WTC11 (cell line): ENCODE results near the gene KCNJ1. TPM values are rescaled to one million over a fixed set of nuclear protein-coding genes. Genes with fewer than 3 reads are reported as not detected.

Experiments used
- ATAC-seq: fragments of 200-7000 bp; cut with Tn5 transposase; 2 replicates; pipeline ENCODE4 v1.10.0; 2021; ENCODE audit warnings: mild to moderate bottlenecking, moderate library complexity
- CTCF ChIA-PET: fragments of 300-600 bp; sonication (Branson Sonifier 250); formaldehyde crosslinking; loops from one replicate; lab custom pipeline; 2021; ENCODE audit warnings: antibody characterized with exemption; lab: Charles Lee
- POLR2A ChIA-PET: fragments of 350-600 bp; sonication (Branson Sonifier 250); formaldehyde crosslinking; loops from one replicate; lab custom pipeline; 2021; ENCODE audit warnings: antibody characterized with exemption; lab: Charles Lee
- DNase-seq: peaks from one replicate; pipeline ENCODE4 v3.0.0; 2021; ENCODE audit warnings: low spot score
- H3K27ac Mint-ChIP-seq: 2 replicates; pipeline ENCODE4 v1.8.0; 2021; ENCODE audit warnings: mixed read lengths
- H3K27me3 Mint-ChIP-seq: 2 replicates; pipeline ENCODE4 v1.8.0; 2021; ENCODE audit warnings: low read depth, mild to moderate bottlenecking, moderate library complexity, mixed read lengths
- H3K36me3 Mint-ChIP-seq: 2 replicates; pipeline ENCODE4 v1.8.0; 2021; ENCODE audit warnings: mixed read lengths
- H3K4me1 Mint-ChIP-seq: 2 replicates; pipeline ENCODE4 v1.8.0; 2022; ENCODE audit warnings: mixed read lengths
- H3K4me3 Mint-ChIP-seq: 2 replicates; pipeline ENCODE4 v1.8.0; 2021; ENCODE audit warnings: mild to moderate bottlenecking, moderate library complexity, mixed read lengths
- H3K9me3 Mint-ChIP-seq: 2 replicates; pipeline ENCODE4 v1.8.0; 2021; ENCODE audit warnings: mixed read lengths
- AFF4 ChIP-seq: sonication (generic); formaldehyde crosslinking; IDR thresholded peaks from 2 replicates; pipeline ENCODE4 v1.8.1; 2023; ENCODE audit warnings: mild to moderate bottlenecking, missing genetic modification reagents, borderline replicate concordance
- AR ChIP-seq: fragments of 250-450 bp; sonication (Bioruptor Pico); IDR thresholded peaks from 2 replicates; pipeline ENCODE4 v1.9.0; 2021; ENCODE audit warnings: mild to moderate bottlenecking
- CBFB ChIP-seq: sonication (generic); formaldehyde crosslinking; IDR thresholded peaks from 2 replicates; pipeline ENCODE4 v1.8.1; 2022; ENCODE audit warnings: mild to moderate bottlenecking, low read depth, missing genetic modification reagents
- CREM ChIP-seq: sonication (generic); formaldehyde crosslinking; IDR thresholded peaks from 2 replicates; pipeline ENCODE4 v1.8.1; 2022; ENCODE audit warnings: mild to moderate bottlenecking, missing genetic modification reagents, moderate library complexity
- E2F1 ChIP-seq: sonication (generic); formaldehyde crosslinking; IDR thresholded peaks from 2 replicates; pipeline ENCODE4 v1.8.0; 2022; ENCODE audit warnings: mild to moderate bottlenecking, missing genetic modification reagents
- EMX1 ChIP-seq: fragments of 250-450 bp; sonication (Bioruptor Pico); IDR thresholded peaks from 2 replicates; pipeline ENCODE4 v1.8.0; 2021; ENCODE audit warnings: mild to moderate bottlenecking
- FOXK1 ChIP-seq: sonication (generic); formaldehyde crosslinking; IDR thresholded peaks from 2 replicates; pipeline ENCODE4 v1.8.0; 2022; ENCODE audit warnings: mild to moderate bottlenecking, moderate library complexity, missing genetic modification reagents
- GABPB1 ChIP-seq: sonication (generic); formaldehyde crosslinking; IDR thresholded peaks from 2 replicates; pipeline ENCODE4 v1.8.1; 2023; ENCODE audit warnings: mild to moderate bottlenecking, missing genetic modification reagents
- GRHL2 ChIP-seq: fragments of 250-450 bp; sonication (Bioruptor Pico); IDR thresholded peaks from 2 replicates; pipeline ENCODE4 v1.8.0; 2022; ENCODE audit warnings: mild to moderate bottlenecking, moderate library complexity; ENCODE audit not compliant: insufficient replicate concordance, severe bottlenecking
- NFE2L1 ChIP-seq: sonication (generic); formaldehyde crosslinking; IDR thresholded peaks from 2 replicates; pipeline ENCODE4 v1.8.1; 2023; ENCODE audit warnings: missing genetic modification reagents
- RORB ChIP-seq: fragments of 250-450 bp; sonication (Bioruptor Pico); IDR thresholded peaks from 2 replicates; pipeline ENCODE4 v1.9.0; 2021; ENCODE audit warnings: mild to moderate bottlenecking
- SMAD3 ChIP-seq: sonication (generic); formaldehyde crosslinking; IDR thresholded peaks from 2 replicates; pipeline ENCODE4 v1.8.0; 2022; ENCODE audit warnings: missing genetic modification reagents, mild to moderate bottlenecking, borderline replicate concordance
- ZNF138 ChIP-seq: sonication (generic); formaldehyde crosslinking; conservative IDR thresholded peaks from 2 replicates; pipeline ENCODE4 v1.8.1; 2022; ENCODE audit warnings: mild to moderate bottlenecking, moderate library complexity, missing genetic modification reagents
- ZNF396 ChIP-seq: fragments of 250-450 bp; sonication (Bioruptor Pico); IDR thresholded peaks from 2 replicates; pipeline ENCODE4 v1.8.0; 2021; ENCODE audit warnings: mild to moderate bottlenecking, moderate library complexity, borderline replicate concordance
- ZNF423 ChIP-seq: fragments of 250-450 bp; sonication (Bioruptor Pico); IDR thresholded peaks from 2 replicates; pipeline ENCODE4 v2.1.2; 2022; ENCODE audit warnings: mild to moderate bottlenecking, moderate library complexity
- ZNF512 ChIP-seq: sonication (generic); formaldehyde crosslinking; IDR thresholded peaks from 2 replicates; pipeline ENCODE4 v1.8.1; 2022; ENCODE audit warnings: missing genetic modification reagents, borderline replicate concordance
- total RNA-seq: library from RNA; stranded (reverse); gene quantifications from 3 replicates; pipeline ENCODE4 v1.2.3, GENCODE V29; 2021
- TF ChIP-seq, protein P1 (sequence below): sonication (generic); formaldehyde crosslinking; IDR thresholded peaks from 2 replicates; pipeline ENCODE4 v1.8.1; 2023; ENCODE audit warnings: mild to moderate bottlenecking, missing genetic modification reagents, moderate library complexity
- TF ChIP-seq, protein P2 (sequence below): sonication (generic); formaldehyde crosslinking; IDR thresholded peaks from 2 replicates; pipeline ENCODE4 v1.8.1; 2022; ENCODE audit warnings: mild to moderate bottlenecking, moderate library complexity, missing genetic modification reagents
- TF ChIP-seq, protein P3 (sequence below): sonication (generic); formaldehyde crosslinking; IDR thresholded peaks from 2 replicates; pipeline ENCODE4 v1.8.0; 2022; ENCODE audit warnings: mild to moderate bottlenecking, missing genetic modification reagents
- TF ChIP-seq, protein P4 (sequence below): sonication (generic); formaldehyde crosslinking; IDR thresholded peaks from 2 replicates; pipeline ENCODE4 v1.8.1; 2022; ENCODE audit warnings: low read depth, missing genetic modification reagents, borderline replicate concordance

The KCNJ1 gene
- total RNA-seq, 1 experiment from 2014 or later = 0.24 TPM

GRCh38 chr11:128878455-128878854 is 11.4 kb upstream of the KCNJ1 start (continued):
- TF ChIP-seq, protein P1, sequence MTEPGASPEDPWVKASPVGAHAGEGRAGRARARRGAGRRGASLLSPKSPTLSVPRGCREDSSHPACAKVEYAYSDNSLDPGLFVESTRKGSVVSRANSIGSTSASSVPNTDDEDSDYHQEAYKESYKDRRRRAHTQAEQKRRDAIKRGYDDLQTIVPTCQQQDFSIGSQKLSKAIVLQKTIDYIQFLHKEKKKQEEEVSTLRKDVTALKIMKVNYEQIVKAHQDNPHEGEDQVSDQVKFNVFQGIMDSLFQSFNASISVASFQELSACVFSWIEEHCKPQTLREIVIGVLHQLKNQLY (CRISPR knock-in tag) = no peak
- no peak for TF ChIP-seq GABPB1
- TF ChIP-seq RORB = no peak
- TF ChIP-seq ZNF138 = no peak
- no peak for TF ChIP-seq CREM (CRISPR knock-in tag)
- no peak for TF ChIP-seq FOXK1 (CRISPR knock-in tag)
- no peak for TF ChIP-seq ZNF512 (CRISPR knock-in tag)

GRCh38 chr11:128877726-128878125 is 10.6 kb upstream of the KCNJ1 start:
- POLR2A ChIA-PET = no interaction called here
- Mint-ChIP-seq H3K4me1 (peaks cover 16% of the 10 kb centered on the region), H3K36me3 (no peaks in the 10 kb centered on the region), H3K9me3 (no peaks in the 10 kb centered on the region), H3K27me3 (peaks cover 69% of the 10 kb centered on the region), H3K27ac (no peak overlapping the region), H3K4me3 (no peak overlapping the region)
- CTCF ChIA-PET = interaction anchor here (1.5 kb wide), 1 partner anchor 78 kb away, joined by 3 read pairs; no protein-coding TSS in a partner anchor
- ATAC-seq (no peak), DNase-seq (no peak)
- TF ChIP-seq AR (CRISPR knock-in tag) = no peak
- TF ChIP-seq CBFB (CRISPR knock-in tag) = no peak
- TF ChIP-seq NFE2L1 (CRISPR knock-in tag) = no peak

DNA sequence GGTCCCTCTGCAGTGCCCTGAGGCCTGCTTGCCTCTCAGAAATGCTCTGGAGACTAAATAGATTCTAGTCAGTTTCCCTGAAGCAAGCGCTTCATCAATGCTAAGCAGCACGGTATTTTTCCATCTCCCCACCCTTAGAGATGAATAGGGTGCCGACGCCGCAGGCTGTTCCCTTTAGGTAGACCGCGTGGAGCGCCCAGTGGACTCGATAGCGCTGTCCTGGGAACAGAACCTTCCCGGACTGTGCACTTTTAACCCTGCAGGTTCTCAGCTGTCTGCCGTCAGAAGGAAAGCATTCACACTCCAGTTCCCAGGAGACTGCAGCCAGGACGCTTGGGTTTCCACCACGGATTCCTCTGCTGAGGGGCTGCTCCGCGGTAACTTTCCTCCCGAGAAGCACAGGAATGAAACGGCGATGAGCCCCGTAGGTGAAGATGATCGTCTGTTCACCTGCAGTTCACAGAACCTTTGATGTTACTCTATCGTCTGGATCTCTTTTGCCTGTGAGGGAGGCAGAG is 9.1 kb upstream of the KCNJ1 start:
- CTCF ChIA-PET = interaction anchor here (1.2 to 1.5 kb wide), 2 partner anchors 72 to 80 kb away, joined by 3 read pairs; no protein-coding TSS in a partner anchor
- ATAC-seq (no peak), DNase-seq (no peak)
- POLR2A ChIA-PET = no interaction called here
- Mint-ChIP-seq H3K4me3 (no peak overlapping the region), H3K9me3 (no peaks in the 10 kb centered on the region), H3K27me3 (peaks cover 55% of the 10 kb centered on the region), H3K36me3 (no peaks in the 10 kb centered on the region), H3K4me1 (peaks cover 32% of the 10 kb centered on the region), H3K27ac (no peak overlapping the region)
- TF ChIP-seq EMX1 (CRISPR knock-in tag) = no peak
- TF ChIP-seq, protein P2, sequence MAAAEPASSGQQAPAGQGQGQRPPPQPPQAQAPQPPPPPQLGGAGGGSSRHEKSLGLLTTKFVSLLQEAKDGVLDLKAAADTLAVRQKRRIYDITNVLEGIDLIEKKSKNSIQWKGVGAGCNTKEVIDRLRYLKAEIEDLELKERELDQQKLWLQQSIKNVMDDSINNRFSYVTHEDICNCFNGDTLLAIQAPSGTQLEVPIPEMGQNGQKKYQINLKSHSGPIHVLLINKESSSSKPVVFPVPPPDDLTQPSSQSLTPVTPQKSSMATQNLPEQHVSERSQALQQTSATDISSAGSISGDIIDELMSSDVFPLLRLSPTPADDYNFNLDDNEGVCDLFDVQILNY = no peak
- TF ChIP-seq ZNF396 (CRISPR knock-in tag) = no peak
- no peak for TF ChIP-seq GRHL2 (CRISPR knock-in tag)
- no peak for TF ChIP-seq E2F1 (CRISPR knock-in tag)
- TF ChIP-seq, protein P3, sequence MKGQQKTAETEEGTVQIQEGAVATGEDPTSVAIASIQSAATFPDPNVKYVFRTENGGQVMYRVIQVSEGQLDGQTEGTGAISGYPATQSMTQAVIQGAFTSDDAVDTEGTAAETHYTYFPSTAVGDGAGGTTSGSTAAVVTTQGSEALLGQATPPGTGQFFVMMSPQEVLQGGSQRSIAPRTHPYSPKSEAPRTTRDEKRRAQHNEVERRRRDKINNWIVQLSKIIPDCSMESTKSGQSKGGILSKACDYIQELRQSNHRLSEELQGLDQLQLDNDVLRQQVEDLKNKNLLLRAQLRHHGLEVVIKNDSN = no peak
- TF ChIP-seq AFF4 (CRISPR knock-in tag) = no peak
- TF ChIP-seq, protein P4, sequence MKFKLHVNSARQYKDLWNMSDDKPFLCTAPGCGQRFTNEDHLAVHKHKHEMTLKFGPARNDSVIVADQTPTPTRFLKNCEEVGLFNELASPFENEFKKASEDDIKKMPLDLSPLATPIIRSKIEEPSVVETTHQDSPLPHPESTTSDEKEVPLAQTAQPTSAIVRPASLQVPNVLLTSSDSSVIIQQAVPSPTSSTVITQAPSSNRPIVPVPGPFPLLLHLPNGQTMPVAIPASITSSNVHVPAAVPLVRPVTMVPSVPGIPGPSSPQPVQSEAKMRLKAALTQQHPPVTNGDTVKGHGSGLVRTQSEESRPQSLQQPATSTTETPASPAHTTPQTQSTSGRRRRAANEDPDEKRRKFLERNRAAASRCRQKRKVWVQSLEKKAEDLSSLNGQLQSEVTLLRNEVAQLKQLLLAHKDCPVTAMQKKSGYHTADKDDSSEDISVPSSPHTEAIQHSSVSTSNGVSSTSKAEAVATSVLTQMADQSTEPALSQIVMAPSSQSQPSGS (CRISPR knock-in tag) = no peak
- TF ChIP-seq SMAD3 = no peak
- TF ChIP-seq ZNF423 (CRISPR knock-in tag) = no peak
